HG02938 (cell line): ENCODE measurements around the gene LRPPRC.
"Not testable (repeated sequence)": the region's sequence is repeated elsewhere in the genome, so short reads cannot be mapped to it uniquely, and the experiment has no call there.

ENCODE experiments used
- ATAC-seq: cut with Tn5 transposase; IDR thresholded peaks from one replicate; pipeline ENCODE4 v1.9.1; 2021; ENCODE audit warnings: mild to moderate bottlenecking, moderate library complexity; ENCODE audit not compliant: unreplicated experiment

The LRPPRC gene

GRCh38 chr2:43911136-43911790 lies 84.5 kb downstream of the LRPPRC start:
- ATAC-seq: not testable (repeated sequence)

- no peak for ATAC-seq
These were observed 89.2 kb downstream of the LRPPRC start for GRCh38 chr2:43906448-43907109.

GRCh38 chr2:43905871-43906270 lies 89.9 kb downstream of the LRPPRC start:
- ATAC-seq: no peak

- no peak for ATAC-seq
These were observed 90.4 kb downstream of the LRPPRC start for GRCh38 chr2:43905371-43905803.

GRCh38 chr2:43899589-43899988 lies 96.2 kb downstream of the LRPPRC start:
- no peak for ATAC-seq

- no peak for ATAC-seq
These were observed 96.9 kb downstream of the LRPPRC start for GRCh38 chr2:43898838-43899346.

- no peak for ATAC-seq
These were observed 97.5 kb downstream of the LRPPRC start for GRCh38 chr2:43898134-43898837.

- no peak for ATAC-seq
These were observed 98.3 kb downstream of the LRPPRC start for GRCh38 chr2:43897492-43897891.

- ATAC-seq: no peak
These were observed 98.9 kb downstream of the LRPPRC start for GRCh38 chr2:43896906-43897305.

- no peak for ATAC-seq
These were observed 101.0 kb downstream of the LRPPRC start for GRCh38 chr2:43894743-43895142.

- no peak for ATAC-seq
These were observed 104.9 kb downstream of the LRPPRC start for GRCh38 chr2:43890855-43891254.

- ATAC-seq: no peak
These were observed 106.4 kb downstream of the LRPPRC start for GRCh38 chr2:43889416-43889815.

GRCh38 chr2:43887176-43887575 lies 108.6 kb downstream of the LRPPRC start:
- no peak for ATAC-seq

GRCh38 chr2:43885132-43885632 lies 110.6 kb downstream of the LRPPRC start:
- no peak for ATAC-seq

GRCh38 chr2:43884689-43885088 lies 111.1 kb downstream of the LRPPRC start:
- no peak for ATAC-seq

GRCh38 chr2:43882312-43882711 lies 113.5 kb downstream of the LRPPRC start:
- ATAC-seq: no peak

GRCh38 chr2:43880952-43881351 lies 114.8 kb downstream of the LRPPRC start:
- ATAC-seq: no peak

GRCh38 chr2:43880471-43880870 lies 115.3 kb downstream of the LRPPRC start:
- ATAC-seq: no peak

- no peak for ATAC-seq
These were observed 116.5 kb downstream of the LRPPRC start for GRCh38 chr2:43879261-43879660.

GRCh38 chr2:43877782-43878464 lies 117.9 kb downstream of the LRPPRC start:
- ATAC-seq: peak; percentile 79
